ENCODE results near the gene WNT6.

The WNT6 gene

DNA sequence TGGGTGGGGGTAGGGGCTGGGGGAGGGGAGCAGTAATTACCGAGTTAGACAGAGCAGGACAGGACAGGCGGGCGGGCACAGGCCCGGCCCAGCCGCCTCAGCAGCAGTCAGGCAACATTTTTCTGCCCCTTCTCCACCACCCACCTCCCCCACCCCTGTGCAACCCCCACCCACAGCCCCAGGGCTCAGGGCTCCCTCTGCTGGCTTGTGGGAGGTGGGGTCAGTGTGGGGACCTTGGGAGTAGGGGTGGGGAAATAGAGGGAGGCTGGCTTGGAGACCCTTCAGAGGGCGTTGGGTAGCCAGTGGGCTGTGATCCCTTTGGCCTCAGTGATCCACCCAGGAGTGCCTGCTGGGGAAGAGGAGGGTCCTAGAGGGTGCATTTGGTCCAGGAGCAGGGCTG is 6.4 kb downstream of the WNT6 start:
- H3K27ac ChIP-seq, result no peak overlapping the region
- TF ChIP-seq, protein P1, sequence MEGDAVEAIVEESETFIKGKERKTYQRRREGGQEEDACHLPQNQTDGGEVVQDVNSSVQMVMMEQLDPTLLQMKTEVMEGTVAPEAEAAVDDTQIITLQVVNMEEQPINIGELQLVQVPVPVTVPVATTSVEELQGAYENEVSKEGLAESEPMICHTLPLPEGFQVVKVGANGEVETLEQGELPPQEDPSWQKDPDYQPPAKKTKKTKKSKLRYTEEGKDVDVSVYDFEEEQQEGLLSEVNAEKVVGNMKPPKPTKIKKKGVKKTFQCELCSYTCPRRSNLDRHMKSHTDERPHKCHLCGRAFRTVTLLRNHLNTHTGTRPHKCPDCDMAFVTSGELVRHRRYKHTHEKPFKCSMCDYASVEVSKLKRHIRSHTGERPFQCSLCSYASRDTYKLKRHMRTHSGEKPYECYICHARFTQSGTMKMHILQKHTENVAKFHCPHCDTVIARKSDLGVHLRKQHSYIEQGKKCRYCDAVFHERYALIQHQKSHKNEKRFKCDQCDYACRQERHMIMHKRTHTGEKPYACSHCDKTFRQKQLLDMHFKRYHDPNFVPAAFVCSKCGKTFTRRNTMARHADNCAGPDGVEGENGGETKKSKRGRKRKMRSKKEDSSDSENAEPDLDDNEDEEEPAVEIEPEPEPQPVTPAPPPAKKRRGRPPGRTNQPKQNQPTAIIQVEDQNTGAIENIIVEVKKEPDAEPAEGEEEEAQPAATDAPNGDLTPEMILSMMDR (IDR thresholded peaks at IDR 0.05), result no peak
- no peak for TF ChIP-seq ZFX (IDR thresholded peaks at IDR 0.05; ENCODE audit: borderline replicate concordance)

GRCh38 chr2:218867900-218868299 is 8.3 kb downstream of the WNT6 start:
- no peak for TF ChIP-seq ZFX (IDR thresholded peaks at IDR 0.05; ENCODE audit: borderline replicate concordance)
- TF ChIP-seq, protein P1 (IDR thresholded peaks at IDR 0.05), result no peak
- H3K27ac ChIP-seq, result no peak overlapping the region

- no peak for TF ChIP-seq ZFX (IDR thresholded peaks at IDR 0.05; ENCODE audit: borderline replicate concordance)
- TF ChIP-seq, protein P1 (IDR thresholded peaks at IDR 0.05), result no peak
- no peak overlapping the region for H3K27ac ChIP-seq
Measured at GRCh38 chr2:218869064-218869463, 9.5 kb downstream of the WNT6 start.

DNA sequence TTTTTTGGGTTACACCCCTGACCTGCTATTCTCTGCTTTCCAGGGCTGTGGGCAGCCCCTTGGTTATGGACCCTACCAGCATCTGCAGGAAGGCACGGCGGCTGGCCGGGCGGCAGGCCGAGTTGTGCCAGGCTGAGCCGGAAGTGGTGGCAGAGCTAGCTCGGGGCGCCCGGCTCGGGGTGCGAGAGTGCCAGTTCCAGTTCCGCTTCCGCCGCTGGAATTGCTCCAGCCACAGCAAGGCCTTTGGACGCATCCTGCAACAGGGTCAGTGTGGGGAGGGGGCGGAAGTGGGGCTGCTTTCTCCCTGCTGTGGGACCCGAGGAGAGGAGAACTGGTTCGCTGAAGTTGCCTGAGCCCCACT is 11.4 kb downstream of the WNT6 start:
- TF ChIP-seq, protein P1 (IDR thresholded peaks at IDR 0.05), result no peak
- no peak for TF ChIP-seq ZFX (IDR thresholded peaks at IDR 0.05; ENCODE audit: borderline replicate concordance)
- H3K27ac ChIP-seq, result no peak overlapping the region

- no peak overlapping the region for H3K27ac ChIP-seq
- TF ChIP-seq ZFX (IDR thresholded peaks at IDR 0.05; ENCODE audit: borderline replicate concordance), result no peak
- TF ChIP-seq, protein P1 (IDR thresholded peaks at IDR 0.05), result no peak
Measured at GRCh38 chr2:218871345-218872302, 12.0 kb downstream of the WNT6 start.

GRCh38 chr2:218872645-218873358 is 13.2 kb downstream of the WNT6 start:
- TF ChIP-seq, protein P1 (IDR thresholded peaks at IDR 0.05), result no peak
- no peak for TF ChIP-seq ZFX (IDR thresholded peaks at IDR 0.05; ENCODE audit: borderline replicate concordance)
- no peak overlapping the region for H3K27ac ChIP-seq
